ENCODE results near the gene OTULIN.

OTULIN gene

DNA sequence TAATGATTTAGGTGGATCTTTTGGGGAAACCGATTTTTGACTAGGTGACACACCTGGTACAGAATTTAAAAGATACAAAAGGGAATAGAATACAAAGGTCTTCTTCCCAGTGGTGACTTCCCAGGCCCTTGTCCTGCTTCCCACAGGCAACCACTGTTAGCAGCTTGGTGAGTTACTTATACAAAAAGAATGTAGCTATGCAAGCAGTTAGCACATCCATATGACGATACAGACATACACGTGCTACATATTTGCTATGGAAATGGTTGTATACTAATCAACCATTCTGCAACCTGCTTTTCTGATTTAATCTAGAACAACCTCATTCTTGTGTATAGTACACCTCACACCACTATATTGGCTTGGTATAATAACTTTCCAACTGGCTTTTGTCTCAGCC lies 51.0 kb downstream of the OTULIN start:
- TF ChIP-seq, protein P1, sequence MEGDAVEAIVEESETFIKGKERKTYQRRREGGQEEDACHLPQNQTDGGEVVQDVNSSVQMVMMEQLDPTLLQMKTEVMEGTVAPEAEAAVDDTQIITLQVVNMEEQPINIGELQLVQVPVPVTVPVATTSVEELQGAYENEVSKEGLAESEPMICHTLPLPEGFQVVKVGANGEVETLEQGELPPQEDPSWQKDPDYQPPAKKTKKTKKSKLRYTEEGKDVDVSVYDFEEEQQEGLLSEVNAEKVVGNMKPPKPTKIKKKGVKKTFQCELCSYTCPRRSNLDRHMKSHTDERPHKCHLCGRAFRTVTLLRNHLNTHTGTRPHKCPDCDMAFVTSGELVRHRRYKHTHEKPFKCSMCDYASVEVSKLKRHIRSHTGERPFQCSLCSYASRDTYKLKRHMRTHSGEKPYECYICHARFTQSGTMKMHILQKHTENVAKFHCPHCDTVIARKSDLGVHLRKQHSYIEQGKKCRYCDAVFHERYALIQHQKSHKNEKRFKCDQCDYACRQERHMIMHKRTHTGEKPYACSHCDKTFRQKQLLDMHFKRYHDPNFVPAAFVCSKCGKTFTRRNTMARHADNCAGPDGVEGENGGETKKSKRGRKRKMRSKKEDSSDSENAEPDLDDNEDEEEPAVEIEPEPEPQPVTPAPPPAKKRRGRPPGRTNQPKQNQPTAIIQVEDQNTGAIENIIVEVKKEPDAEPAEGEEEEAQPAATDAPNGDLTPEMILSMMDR (IDR thresholded peaks at IDR 0.05; ENCODE audit: borderline replicate concordance, insufficient read depth, low read depth, low read length), result no peak
- H3K4me3 ChIP-seq (ENCODE audit: low read depth, low read length), result no peak overlapping the region

GRCh38 chr5:14716755-14717752 lies 52.5 kb downstream of the OTULIN start:
- no peak overlapping the region for H3K4me3 ChIP-seq (ENCODE audit: low read depth, low read length)
- TF ChIP-seq, protein P1 (IDR thresholded peaks at IDR 0.05; ENCODE audit: borderline replicate concordance, insufficient read depth, low read depth, low read length), result no peak

- TF ChIP-seq, protein P1 (IDR thresholded peaks at IDR 0.05; ENCODE audit: borderline replicate concordance, insufficient read depth, low read depth, low read length), result no peak
- H3K4me3 ChIP-seq (ENCODE audit: low read depth, low read length), result no peak overlapping the region
Measured at GRCh38 chr5:14718778-14719177, 54.3 kb downstream of the OTULIN start.

DNA sequence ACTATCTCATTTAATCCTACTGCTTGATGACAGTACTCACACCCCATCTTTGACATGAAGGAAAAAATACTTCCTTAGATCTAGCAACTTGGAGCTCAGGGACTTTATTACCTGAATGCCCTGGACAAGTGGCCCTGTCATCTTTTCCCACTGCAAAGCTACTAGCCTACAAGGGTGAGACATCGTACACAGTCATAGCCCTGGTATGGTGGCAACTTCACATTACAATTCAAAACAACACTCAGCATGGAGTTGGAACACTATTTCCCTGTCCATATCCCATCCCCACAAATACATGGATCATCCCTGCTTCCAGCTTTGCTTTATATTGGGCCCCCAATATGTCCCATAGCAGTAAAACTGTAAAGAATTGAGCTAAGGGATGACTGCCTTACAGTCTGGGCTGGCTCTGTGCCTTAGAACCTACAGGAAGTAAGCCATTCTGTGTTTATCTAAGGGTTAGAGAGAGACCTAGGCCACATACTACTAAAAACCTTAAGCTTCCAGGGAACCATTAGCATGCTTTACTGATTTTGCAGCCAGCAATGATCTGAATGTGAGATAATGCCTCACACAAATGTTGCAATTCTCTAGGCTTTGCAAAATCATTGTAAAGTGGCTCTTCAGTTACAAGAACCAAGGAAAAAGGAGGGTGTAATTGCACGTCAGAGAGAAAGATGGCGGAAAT lies 55.9 kb downstream of the OTULIN start:
- no peak overlapping the region for H3K4me3 ChIP-seq (ENCODE audit: low read depth, low read length)

DNA sequence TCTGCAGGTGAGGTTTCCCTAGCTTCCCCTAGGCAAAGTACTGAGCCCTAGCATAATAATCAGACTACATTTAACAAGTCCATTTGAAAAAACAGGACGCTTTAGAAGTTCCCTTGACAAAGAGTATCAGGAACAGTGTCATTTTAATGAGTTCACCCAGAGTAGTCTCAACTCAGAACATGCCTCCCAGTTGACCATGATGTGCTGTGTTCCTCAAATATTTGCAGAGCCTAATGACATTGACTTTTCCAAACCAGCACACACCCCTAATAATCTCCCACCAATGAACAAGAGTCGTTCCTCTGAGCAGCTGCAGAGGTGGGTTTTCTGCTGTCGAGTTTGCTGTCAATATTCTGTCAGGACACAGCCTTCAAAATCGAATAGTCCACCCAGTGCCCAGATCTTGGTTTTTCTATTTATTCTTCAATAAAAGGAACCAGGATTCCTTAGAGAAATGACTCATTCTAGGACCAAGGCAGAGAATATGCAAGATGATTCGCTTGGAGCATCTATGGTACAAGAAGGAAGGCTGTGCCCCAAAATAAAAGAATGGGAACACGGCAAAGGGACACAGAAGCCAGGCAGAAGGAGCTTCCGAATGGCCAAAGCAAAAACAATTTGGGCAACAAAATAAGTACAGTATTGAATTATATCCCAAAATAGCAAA lies 57.6 kb downstream of the OTULIN start:
- TF ChIP-seq, protein P1 (IDR thresholded peaks at IDR 0.05; ENCODE audit: borderline replicate concordance, insufficient read depth, low read depth, low read length), result no peak
- H3K4me3 ChIP-seq (ENCODE audit: low read depth, low read length), result no peak overlapping the region

More for the DNA sequence above, 55.9 kb downstream of the OTULIN start:
- TF ChIP-seq, protein P1 (IDR thresholded peaks at IDR 0.05; ENCODE audit: borderline replicate concordance, insufficient read depth, low read depth, low read length), result no peak

GRCh38 chr5:14722923-14723322 lies 58.4 kb downstream of the OTULIN start:
- TF ChIP-seq, protein P1 (IDR thresholded peaks at IDR 0.05; ENCODE audit: borderline replicate concordance, insufficient read depth, low read depth, low read length), result no peak
- no peak overlapping the region for H3K4me3 ChIP-seq (ENCODE audit: low read depth, low read length)
